NCI-H2029 treated with DMSO at 0.1 percent for 48 hours (cell line): ENCODE results near the gene ZNF536.
"Not testable (repeated sequence)": the region's sequence is repeated elsewhere in the genome, so short reads cannot be mapped to it uniquely, and the experiment has no call there.

Source experiments
- DNase-seq: peaks from one replicate; lab custom pipeline; 2025; lab: John Stamatoyannopoulos, UW

The ZNF536 gene

GRCh38 chr19:30341611-30342201, 30.5 kb upstream of the ZNF536 start:
- no peak for DNase-seq

DNA sequence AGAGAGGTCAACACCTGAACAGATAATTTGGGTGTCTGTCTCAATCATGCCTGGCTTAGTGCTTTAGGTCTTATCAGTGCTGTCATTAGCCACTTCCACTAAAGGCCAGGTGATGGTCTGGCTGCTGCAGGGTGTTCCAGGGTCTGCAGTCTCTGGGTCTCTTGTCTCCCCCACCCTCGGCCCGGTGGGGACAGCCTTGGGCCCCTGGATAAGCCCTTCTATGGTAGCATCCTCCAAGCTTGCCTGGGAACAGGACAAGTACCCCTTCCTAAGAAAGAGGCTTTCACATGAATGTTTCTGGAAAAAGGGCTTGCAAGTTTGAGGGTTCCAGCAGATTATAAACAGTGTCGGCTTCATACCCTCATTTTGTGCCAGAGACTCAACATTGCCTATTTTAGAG, 29.3 kb upstream of the ZNF536 start:
- no peak for DNase-seq

DNA sequence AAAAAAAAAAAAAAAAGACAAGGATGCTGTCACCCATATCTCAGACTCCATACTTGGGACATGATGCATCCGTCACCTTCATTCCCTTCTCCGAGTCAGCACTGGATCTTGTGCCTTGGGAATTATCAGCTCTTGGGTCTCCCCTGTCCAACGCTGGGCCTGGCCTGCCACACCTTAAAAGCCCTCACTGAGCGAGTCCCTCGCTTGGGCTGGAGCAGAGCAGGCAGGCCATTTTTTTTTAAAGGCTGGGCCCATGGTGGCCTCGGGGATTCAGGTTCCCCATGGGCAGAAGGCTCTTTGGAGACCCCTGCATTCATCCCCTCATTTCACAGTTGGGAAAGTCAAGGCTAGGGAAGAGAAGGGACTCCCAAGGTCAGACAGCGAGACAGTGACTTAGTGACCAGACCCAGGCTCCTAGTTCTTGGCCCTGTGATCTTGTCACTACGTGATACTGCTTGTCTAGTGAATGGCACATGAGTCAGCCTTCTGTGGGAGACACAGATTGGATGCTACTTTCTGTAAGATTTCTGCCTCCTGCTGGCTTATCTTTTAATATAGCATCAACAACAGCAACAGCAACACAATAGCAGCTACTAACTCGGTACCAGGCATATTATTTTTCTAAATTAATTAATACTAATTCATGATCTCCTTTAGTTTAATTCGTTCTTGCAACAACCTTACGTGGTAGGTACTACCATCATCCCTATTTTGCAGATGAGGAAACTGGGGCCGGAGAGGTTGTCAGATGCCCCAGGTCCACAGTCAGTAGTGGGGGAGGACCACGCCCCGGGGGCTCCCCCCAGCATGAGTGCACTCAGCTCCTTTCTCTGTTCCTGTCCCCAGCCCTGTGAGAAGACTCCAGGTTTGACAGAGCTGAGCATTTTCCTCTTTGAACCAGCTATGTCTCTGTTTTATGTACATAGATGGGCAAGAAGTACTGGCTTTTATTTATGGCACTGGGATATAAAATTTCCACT, 27.4 kb upstream of the ZNF536 start:
- no peak for DNase-seq

GRCh38 chr19:30345686-30346085, 26.5 kb upstream of the ZNF536 start:
- DNase-seq, result no peak

- not testable (repeated sequence) for DNase-seq
Observed at GRCh38 chr19:30346468-30346867, 25.7 kb upstream of the ZNF536 start.

DNA sequence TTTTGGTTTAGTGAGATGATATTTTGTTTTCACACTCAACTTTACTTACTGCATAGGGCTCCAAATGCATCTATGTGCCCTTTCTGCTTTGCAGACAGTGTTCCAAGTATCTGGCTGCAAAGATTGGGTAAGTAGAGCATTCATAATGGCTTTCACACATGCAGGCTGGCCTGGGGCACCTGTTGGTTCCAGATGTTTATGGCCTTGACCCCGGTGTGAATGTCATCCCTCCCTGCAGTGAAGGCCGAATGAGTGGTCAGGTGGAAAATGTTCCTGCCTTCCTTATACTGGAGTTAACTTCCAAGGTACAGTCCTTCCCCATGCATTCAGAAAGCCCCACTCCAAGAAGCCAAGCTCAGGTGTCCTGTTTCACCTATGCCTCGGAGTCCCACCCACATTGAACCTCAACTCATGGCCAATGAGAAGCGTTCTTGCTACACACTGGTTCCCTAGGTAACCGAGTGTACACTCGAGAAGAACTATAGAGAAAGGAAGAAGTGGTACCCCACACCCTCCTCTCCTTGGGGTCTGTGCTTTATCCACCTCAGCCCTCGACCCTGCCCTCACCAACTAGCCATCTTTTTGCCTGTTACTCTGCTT, 23.0 kb upstream of the ZNF536 start:
- DNase-seq, result no peak

- no peak for DNase-seq
Observed at GRCh38 chr19:30350692-30351663, 21.2 kb upstream of the ZNF536 start.

DNA sequence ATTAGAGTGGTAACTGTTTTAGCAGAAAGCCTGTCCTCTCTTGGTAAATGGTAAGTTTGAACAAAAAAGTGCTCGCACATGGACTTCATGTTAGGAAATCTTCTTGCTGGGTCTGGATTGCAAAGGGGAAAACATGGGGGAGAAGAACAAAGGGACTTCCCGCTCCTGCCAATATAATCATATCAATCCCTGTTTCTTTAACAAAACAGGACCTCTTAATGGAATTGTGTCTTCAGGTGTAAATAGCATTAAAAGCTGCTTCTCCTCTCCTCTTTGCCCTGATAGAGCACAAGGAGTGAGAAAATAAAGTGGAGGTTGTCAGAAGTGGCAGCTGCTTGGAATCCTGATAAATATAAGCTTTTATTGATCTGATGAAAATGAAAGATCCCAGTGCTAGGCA, 20.4 kb upstream of the ZNF536 start:
- no peak for DNase-seq

GRCh38 chr19:30353394-30353945, 18.7 kb upstream of the ZNF536 start:
- no peak for DNase-seq

DNA sequence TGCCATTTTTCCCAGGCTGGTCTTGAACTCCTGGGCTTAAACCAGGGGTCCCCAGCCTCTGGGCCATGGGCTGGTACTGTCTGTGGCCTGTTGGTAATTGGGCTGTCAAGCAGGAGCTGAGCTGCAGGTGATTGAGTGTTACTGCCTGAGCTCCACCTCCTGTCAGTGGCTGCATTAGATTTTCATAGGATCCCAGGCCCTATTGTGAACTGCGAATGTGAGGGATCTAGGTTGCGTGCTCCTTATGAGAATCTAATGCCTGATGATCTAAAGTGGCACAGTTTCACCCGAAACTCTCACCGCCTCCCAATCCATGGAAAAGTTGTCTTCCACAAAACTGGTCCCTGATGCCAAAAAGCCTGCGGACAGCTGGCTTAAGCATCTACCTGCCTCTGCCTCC, 16.6 kb upstream of the ZNF536 start:
- DNase-seq, result no peak

GRCh38 chr19:30356951-30357579, 15.1 kb upstream of the ZNF536 start:
- DNase-seq, result no peak

- DNase-seq, result no peak
Observed at GRCh38 chr19:30357580-30357954, 14.6 kb upstream of the ZNF536 start.

- no peak for DNase-seq
Observed at GRCh38 chr19:30358319-30358718, 13.9 kb upstream of the ZNF536 start.

- DNase-seq, result no peak
Observed at GRCh38 chr19:30358821-30359580, 13.2 kb upstream of the ZNF536 start.

- DNase-seq, result no peak
Observed at GRCh38 chr19:30359936-30360335, 12.2 kb upstream of the ZNF536 start.

- DNase-seq, result no peak
Observed at GRCh38 chr19:30360376-30361106, 11.6 kb upstream of the ZNF536 start.

DNA sequence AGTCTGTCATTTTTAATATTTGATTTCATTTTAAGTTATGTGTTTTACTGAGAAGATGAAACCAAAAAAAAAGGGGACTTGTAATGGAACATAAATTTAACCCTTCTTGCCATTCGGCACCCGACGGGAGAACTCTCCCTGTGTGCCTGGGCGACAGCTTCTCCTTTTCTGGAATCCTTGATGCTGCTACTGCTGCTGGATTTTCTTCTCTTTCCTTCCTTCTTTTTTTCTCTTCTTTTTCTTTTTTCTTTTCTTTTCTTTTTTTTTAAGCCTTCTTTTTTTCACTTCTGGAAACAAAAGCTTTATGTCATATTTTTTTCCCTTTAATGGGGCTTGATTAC, 11.1 kb upstream of the ZNF536 start:
- DNase-seq, result no peak

- no peak for DNase-seq
Observed at GRCh38 chr19:30361721-30362120, 10.5 kb upstream of the ZNF536 start.

GRCh38 chr19:30362156-30362754, 9.9 kb upstream of the ZNF536 start:
- no peak for DNase-seq
